Measurements from ENCODE around the gene SIGLEC8.
A peak's percentile ranks its signal among the peaks of the same experiment; 100 is the strongest.
"Not testable (repeated sequence)": the region's sequence is repeated elsewhere in the genome, so short reads cannot be mapped to it uniquely, and the experiment has no call there.

The SIGLEC8 gene

GRCh38 chr19:51431124-51431523 lies 27.1 kb downstream of the SIGLEC8 start:
- TF ChIP-seq, protein P1, sequence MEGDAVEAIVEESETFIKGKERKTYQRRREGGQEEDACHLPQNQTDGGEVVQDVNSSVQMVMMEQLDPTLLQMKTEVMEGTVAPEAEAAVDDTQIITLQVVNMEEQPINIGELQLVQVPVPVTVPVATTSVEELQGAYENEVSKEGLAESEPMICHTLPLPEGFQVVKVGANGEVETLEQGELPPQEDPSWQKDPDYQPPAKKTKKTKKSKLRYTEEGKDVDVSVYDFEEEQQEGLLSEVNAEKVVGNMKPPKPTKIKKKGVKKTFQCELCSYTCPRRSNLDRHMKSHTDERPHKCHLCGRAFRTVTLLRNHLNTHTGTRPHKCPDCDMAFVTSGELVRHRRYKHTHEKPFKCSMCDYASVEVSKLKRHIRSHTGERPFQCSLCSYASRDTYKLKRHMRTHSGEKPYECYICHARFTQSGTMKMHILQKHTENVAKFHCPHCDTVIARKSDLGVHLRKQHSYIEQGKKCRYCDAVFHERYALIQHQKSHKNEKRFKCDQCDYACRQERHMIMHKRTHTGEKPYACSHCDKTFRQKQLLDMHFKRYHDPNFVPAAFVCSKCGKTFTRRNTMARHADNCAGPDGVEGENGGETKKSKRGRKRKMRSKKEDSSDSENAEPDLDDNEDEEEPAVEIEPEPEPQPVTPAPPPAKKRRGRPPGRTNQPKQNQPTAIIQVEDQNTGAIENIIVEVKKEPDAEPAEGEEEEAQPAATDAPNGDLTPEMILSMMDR (conservative IDR thresholded peaks at IDR 0.05; ENCODE audit: low read length): no peak
- DNase-seq (ENCODE audit: low read depth): no peak
- H3K4me3 ChIP-seq (ENCODE audit: low read length): no peak overlapping the region

DNA sequence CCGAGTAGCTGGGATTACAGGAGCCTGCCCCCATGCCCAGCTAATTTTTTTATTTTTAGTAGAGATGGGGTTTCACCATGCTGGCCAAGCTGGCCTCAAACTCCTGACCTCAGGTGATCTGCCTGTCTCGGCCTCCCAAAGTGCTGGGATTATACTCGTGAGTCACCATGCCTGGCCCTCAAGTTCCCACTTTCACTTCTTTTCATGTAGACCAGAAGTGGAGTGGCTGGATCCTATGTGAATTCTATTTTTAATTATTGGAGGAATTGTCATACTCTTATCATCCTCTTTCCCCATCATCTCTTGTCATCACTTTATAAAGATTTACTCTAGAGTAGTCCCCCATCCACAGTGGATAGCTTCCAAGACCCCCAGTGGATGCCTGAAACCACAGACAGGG lies 28.0 kb downstream of the SIGLEC8 start:
- TF ChIP-seq, protein P1 (conservative IDR thresholded peaks at IDR 0.05; ENCODE audit: low read length): no peak
- H3K4me3 ChIP-seq (ENCODE audit: low read length): no peak overlapping the region
- DNase-seq (ENCODE audit: low read depth): no peak

DNA sequence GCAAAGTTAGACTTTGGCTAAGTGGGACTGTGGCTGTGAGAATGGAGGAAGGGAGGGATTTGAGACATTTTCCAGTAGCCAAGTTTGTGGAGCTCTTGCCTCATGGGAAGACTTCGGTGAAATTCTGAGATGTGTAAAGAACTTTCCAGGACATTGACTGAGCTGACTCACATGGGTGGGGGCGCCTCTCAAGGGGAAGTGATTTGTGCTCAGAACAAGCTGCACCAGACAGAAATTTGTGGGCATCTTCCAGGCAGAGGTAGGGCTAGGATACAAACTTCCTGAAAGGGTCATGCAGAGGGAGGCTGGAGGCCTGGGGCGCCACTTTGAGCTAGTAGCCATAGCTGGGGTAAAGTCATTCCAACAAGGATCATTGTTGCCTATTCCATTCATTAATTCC lies 31.1 kb downstream of the SIGLEC8 start:
- no peak for DNase-seq (ENCODE audit: low read depth)
- TF ChIP-seq, protein P1 (conservative IDR thresholded peaks at IDR 0.05; ENCODE audit: low read length): no peak

GRCh38 chr19:51422053-51422448 lies 36.2 kb downstream of the SIGLEC8 start:
- H3K4me3 ChIP-seq (ENCODE audit: low read length): no peak overlapping the region

More for the DNA sequence above, 31.1 kb downstream of the SIGLEC8 start:
- no peak overlapping the region for H3K4me3 ChIP-seq (ENCODE audit: low read length)

GRCh38 chr19:51421229-51422052 lies 36.8 kb downstream of the SIGLEC8 start:
- no peak for DNase-seq (ENCODE audit: low read depth)
- H3K4me3 ChIP-seq (ENCODE audit: low read length): no peak overlapping the region

More at GRCh38 chr19:51422053-51422448, 36.2 kb downstream of the SIGLEC8 start:
- TF ChIP-seq, protein P1 (conservative IDR thresholded peaks at IDR 0.05; ENCODE audit: low read length): peak; percentile 94
- DNase-seq (ENCODE audit: low read depth): peak; percentile 64

GRCh38 chr19:51420511-51420910 lies 37.7 kb downstream of the SIGLEC8 start:
- H3K4me3 ChIP-seq (ENCODE audit: low read length): not testable (repeated sequence)

More at GRCh38 chr19:51421229-51422052, 36.8 kb downstream of the SIGLEC8 start:
- TF ChIP-seq, protein P1 (conservative IDR thresholded peaks at IDR 0.05; ENCODE audit: low read length): no peak

DNA sequence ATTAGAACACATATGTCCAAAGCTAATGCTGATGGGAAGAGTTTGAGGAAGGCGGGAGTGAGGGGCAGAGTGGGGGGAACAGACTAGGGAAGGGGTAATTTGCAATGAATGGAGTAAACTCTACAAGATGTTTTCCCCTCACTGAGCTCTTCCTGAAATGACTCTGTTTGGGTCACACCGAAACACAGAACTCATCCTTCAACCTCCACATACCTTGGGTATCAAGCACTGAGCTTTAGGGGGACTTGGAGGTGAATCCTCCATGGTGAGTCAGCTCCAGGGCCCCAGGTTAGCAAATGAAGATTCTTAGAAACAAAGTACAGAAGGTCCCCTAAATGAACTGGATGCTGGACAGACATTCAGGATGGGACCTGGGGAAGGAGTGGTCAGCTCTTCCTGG lies 39.5 kb downstream of the SIGLEC8 start:
- DNase-seq (ENCODE audit: low read depth): no peak
- TF ChIP-seq, protein P1 (conservative IDR thresholded peaks at IDR 0.05; ENCODE audit: low read length): no peak
- no peak overlapping the region for H3K4me3 ChIP-seq (ENCODE audit: low read length)

More at GRCh38 chr19:51420511-51420910, 37.7 kb downstream of the SIGLEC8 start:
- DNase-seq (ENCODE audit: low read depth): not testable (repeated sequence)

Data from AG10803 (cell line).